Neutrophil (primary cell): ENCODE data around the gene RAPGEF2.

ENCODE experiments used
- H3K27ac ChIP-seq: fragments of 200-600 bp; sonication (generic); 2 replicates; pipeline ENCODE4 v1.5.1; 2016; ENCODE audit warnings: mild to moderate bottlenecking, moderate library complexity
- H3K27me3 ChIP-seq: fragments of 200-600 bp; sonication (generic); 2 replicates; pipeline ENCODE4 v1.6.0; 2016; ENCODE audit warnings: mild to moderate bottlenecking
- H3K36me3 ChIP-seq: fragments of 200-600 bp; sonication (generic); 2 replicates; pipeline ENCODE4 v1.5.1; 2017
- H3K4me1 ChIP-seq, 2 experiments: fragments of 200-600 bp in 1 of 2; sonication (generic) in 1 of 2; 1 replicate in 1 of 2; 2 replicates in 1 of 2; pipeline versions ENCODE4 v1.5.1 to v1.6.1; 2013 to 2016; ENCODE audit warnings: low read depth in 1 of 2, low read length in 1 of 2, mild to moderate bottlenecking in 1 of 2, moderate library complexity in 1 of 2; ENCODE audit not compliant: control insufficient read depth in 1 of 2, insufficient read depth in 1 of 2
- H3K4me3 ChIP-seq, 2 experiments: fragments of 200-600 bp in 1 of 2; sonication (generic) in 1 of 2; 1 replicate in 1 of 2; 2 replicates in 1 of 2; pipeline ENCODE4 v1.5.1; 2013 to 2016; ENCODE audit warnings: low read depth in 1 of 2, low read length in 1 of 2, mild to moderate bottlenecking in 1 of 2, moderate library complexity in 1 of 2
- H3K9me3 ChIP-seq: fragments of 200-600 bp; sonication (generic); 2 replicates; pipeline ENCODE4 v1.5.1; 2016
- CTCF ChIP-seq: fragments of 200-600 bp; sonication (generic); IDR thresholded peaks from 2 replicates; pipeline ENCODE4 v1.5.1; 2016; ENCODE audit warnings: antibody characterized with exemption

RAPGEF2 gene

DNA sequence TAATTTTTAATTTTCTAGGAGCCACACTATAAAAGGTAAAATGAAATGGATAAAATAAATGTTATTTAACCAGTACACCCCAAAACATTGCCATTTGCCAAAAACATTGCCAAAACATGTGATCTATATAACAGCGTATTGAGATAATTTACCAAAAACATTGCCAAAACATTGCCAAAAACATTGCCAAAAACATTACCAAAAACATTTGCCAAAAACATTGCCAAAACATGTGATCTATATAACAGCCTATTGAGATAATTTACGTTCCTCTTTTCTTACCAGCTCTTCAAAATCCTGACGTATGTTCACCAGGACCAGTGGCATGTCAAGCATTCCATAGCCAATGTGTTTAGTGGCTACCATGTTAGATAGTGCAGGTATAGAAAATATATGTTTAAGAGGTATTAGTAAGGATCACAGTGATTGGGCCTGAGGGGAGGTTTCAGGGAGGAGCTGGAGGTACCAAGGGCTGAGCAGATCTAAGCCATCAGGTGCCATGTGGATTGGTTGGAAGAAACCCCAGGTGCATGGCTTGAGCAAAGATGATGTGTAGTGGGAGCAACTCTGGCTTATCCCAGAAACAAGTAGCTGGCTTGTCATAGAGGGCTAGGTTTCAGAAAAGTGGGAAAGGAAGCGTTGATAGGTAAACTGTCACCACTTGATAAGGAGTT lies 42.6 kb downstream of the RAPGEF2 start:
- Histone ChIP-seq H3K4me3 (no peak overlapping the region), H3K4me1 (no peaks in the 10 kb centered on the region)
- TF ChIP-seq CTCF: no peak

GRCh38 chr4:159145992-159146330 lies 43.1 kb downstream of the RAPGEF2 start:
- Histone ChIP-seq H3K4me1 (no peaks in the 10 kb centered on the region), H3K27me3 (no peaks in the 10 kb centered on the region)
- TF ChIP-seq CTCF: no peak

More for the DNA sequence above, 42.6 kb downstream of the RAPGEF2 start:
- H3K36me3 ChIP-seq: no peaks in the 10 kb centered on the region
- H3K9me3 ChIP-seq: no peaks in the 10 kb centered on the region
- H3K27ac ChIP-seq: no peak overlapping the region
- H3K27me3 ChIP-seq: no peaks in the 10 kb centered on the region

DNA sequence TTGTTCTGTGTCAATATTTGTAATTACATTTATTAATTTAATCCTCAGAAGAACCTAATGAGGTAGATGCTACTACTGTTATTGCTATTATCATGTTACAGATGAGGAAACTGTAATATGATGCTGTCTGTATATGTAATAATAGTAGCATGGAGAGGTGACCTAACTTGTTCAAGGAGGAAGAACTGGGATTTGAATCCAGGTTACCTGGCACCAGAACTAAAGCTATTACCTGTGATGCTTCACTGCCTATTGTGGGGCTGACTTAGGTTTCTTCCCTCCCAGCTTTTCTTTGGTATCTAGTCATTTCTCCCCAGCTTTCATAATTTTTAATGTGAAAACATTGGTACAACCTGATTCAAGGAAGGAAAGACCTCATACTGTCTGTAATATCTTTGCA lies 43.6 kb downstream of the RAPGEF2 start:
- no peak overlapping the region for H3K27ac ChIP-seq
- no peak for TF ChIP-seq CTCF
- H3K27me3 ChIP-seq: no peaks in the 10 kb centered on the region
- no peaks in the 10 kb centered on the region for H3K9me3 ChIP-seq
- H3K36me3 ChIP-seq: no peaks in the 10 kb centered on the region
- no peaks in the 10 kb centered on the region for H3K4me1 ChIP-seq
- no peak overlapping the region for H3K4me3 ChIP-seq

More at GRCh38 chr4:159145992-159146330, 43.1 kb downstream of the RAPGEF2 start:
- Histone ChIP-seq H3K9me3 (no peaks in the 10 kb centered on the region), H3K36me3 (no peaks in the 10 kb centered on the region), H3K27ac (no peak overlapping the region), H3K4me3 (no peak overlapping the region)

GRCh38 chr4:159148441-159148840 lies 45.6 kb downstream of the RAPGEF2 start:
- H3K27me3 ChIP-seq: no peaks in the 10 kb centered on the region
- no peak overlapping the region for H3K27ac ChIP-seq
- no peaks in the 10 kb centered on the region for H3K4me1 ChIP-seq
- TF ChIP-seq CTCF: no peak
- H3K36me3 ChIP-seq: no peaks in the 10 kb centered on the region
- no peaks in the 10 kb centered on the region for H3K9me3 ChIP-seq
- no peak overlapping the region for H3K4me3 ChIP-seq

DNA sequence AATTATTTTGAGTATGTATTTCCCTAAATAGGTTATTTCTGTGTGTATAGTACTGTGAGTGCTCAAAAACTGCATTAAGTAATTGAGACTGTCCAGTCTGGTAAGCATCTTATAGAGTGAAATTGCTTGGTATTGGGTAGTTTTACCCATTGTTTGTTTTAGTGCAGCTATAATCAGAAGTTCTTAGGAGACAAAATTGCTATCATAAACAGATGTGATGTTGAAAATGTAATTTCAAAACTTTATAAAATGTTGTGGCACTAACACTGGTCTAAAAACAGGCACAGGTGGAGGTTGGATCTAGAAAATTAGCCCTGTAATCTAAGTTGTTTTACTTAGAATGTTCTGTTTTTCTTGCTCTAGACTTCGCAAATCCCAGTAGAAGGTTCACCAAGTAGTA lies 46.8 kb downstream of the RAPGEF2 start:
- no peak overlapping the region for H3K27ac ChIP-seq
- no peak overlapping the region for H3K4me3 ChIP-seq
- H3K4me1 ChIP-seq: no peaks in the 10 kb centered on the region
- H3K36me3 ChIP-seq: no peaks in the 10 kb centered on the region
- no peaks in the 10 kb centered on the region for H3K27me3 ChIP-seq
- no peak for TF ChIP-seq CTCF
- H3K9me3 ChIP-seq: no peaks in the 10 kb centered on the region
